Activated T-cell treated with anti-CD3 and anti-CD28 coated beads, Interleukin-2, amount 50 U/mL, for 4 hours (primary cell): ENCODE measurements around the gene MFAP2. TPM values are rescaled to one million over a fixed set of nuclear protein-coding genes. Genes with fewer than 3 reads are reported as not detected.
"Not testable (repeated sequence)": the region's sequence is repeated elsewhere in the genome, so short reads cannot be mapped to it uniquely, and the experiment has no call there.

Experiments
- ATAC-seq, 2 donors: fragments of 200-7000 bp; cut with Tn5 transposase; one replicate each; pipeline ENCODE4 v1.10.0; 2021
- DNase-seq: peaks from one replicate; pipeline ENCODE4 v3.0.0-alpha.2; 2020
- H3K27me3 Mint-ChIP-seq: one replicate; pipeline ENCODE4 v1.8.0; 2021; ENCODE audit warnings: low read depth, mixed read lengths
- H3K36me3 Mint-ChIP-seq: one replicate; pipeline ENCODE4 v1.8.0; 2022; ENCODE audit warnings: mixed read lengths; ENCODE audit not compliant: insufficient read depth
- H3K4me1 Mint-ChIP-seq: one replicate; pipeline ENCODE4 v1.8.0; 2021; ENCODE audit warnings: low read depth, mixed read lengths
- H3K4me3 Mint-ChIP-seq: one replicate; pipeline ENCODE4 v1.8.0; 2021; ENCODE audit warnings: mild to moderate bottlenecking, moderate library complexity, mixed read lengths
- H3K9me3 Mint-ChIP-seq: one replicate; pipeline ENCODE4 v1.8.0; 2021; ENCODE audit warnings: mixed read lengths
- total RNA-seq, 3 donors: library from RNA; stranded (reverse); gene quantifications; one replicate each; pipeline ENCODE4 v1.2.1, GENCODE V29; 2021

The MFAP2 gene
- total RNA-seq, 3 donors from 2014 or later, result 0.26 TPM; not detected in 2

DNA sequence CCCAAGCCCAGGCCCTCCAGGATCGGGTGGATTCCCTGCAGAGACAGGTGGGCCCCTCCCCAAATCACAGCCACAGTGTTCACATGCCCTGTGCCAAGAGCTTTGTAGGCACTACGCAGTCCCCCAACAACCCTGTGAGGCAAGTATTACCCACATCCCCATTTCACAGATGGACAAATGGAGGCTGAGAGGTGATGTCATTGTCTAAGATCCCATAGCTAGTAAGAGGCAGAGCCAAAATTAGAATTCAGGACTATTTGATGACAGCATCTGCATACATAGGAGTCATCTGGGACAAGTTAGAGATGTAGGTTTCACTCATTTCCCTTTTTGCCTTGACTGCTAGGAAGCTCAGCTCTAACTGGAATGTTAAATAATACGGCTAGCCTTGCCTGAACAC lies 12.0 kb downstream of the MFAP2 start:
- Mint-ChIP-seq H3K36me3 (peaks cover 11% of the 10 kb centered on the region), H3K9me3 (no peaks in the 10 kb centered on the region), H3K4me3 (no peak overlapping the region), H3K4me1 (no peaks in the 10 kb centered on the region), H3K27me3 (no peaks in the 10 kb centered on the region)
- DNase-seq (no peak), ATAC-seq (no peak)

DNA sequence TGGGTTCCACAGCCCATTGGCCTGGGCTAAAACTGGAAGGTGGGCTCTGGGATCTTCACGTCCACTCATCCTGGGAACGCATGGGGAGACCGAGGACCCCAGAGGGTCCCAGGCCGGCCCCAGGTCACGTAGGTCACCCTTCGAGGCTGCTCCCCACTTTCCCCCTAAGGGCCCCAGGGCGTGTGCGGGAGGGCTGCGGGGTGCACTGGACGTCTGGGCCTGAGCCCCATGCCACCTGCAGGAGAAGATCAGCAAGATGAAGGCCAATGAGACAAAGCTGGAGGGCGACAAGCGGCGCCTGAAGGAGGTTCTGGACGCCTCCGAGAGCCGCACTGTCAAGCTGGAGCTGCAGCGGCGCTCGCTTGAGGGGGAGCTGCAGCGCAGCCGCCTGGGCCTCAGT lies 12.5 kb downstream of the MFAP2 start:
- Mint-ChIP-seq H3K4me3 (no peak overlapping the region), H3K36me3 (peaks cover 11% of the 10 kb centered on the region), H3K9me3 (no peaks in the 10 kb centered on the region), H3K27me3 (no peaks in the 10 kb centered on the region), H3K4me1 (no peaks in the 10 kb centered on the region)
- ATAC-seq (no peak), DNase-seq (no peak)

DNA sequence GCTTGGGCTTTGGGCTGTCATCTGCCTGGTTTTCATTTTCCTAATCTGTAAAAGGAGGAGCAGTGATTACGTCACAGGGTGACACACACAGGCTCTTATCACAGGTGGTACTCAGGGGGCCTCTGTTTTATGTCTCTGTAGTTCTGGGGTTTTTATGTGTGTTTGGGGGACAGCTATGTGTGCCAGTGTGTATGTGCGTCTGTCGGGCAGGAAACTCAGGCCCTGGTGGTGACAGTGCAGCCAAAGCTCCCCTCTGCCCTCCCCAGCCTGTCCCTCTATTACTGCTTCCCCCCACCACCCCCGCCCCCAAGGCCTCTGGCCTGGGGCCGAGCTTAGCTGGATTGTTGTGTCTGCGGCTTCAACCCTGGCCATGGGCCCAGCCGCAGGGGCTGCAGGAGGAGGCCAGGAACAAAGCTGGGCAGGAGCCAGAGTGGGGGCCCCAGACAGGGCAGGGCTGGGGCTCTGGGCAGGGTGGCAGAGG lies 13.3 kb downstream of the MFAP2 start:
- H3K4me3 Mint-ChIP-seq, result no peak overlapping the region
- peaks cover 11% of the 10 kb centered on the region for H3K36me3 Mint-ChIP-seq
- H3K9me3 Mint-ChIP-seq, result no peaks in the 10 kb centered on the region
- no peak for ATAC-seq
- no peaks in the 10 kb centered on the region for H3K27me3 Mint-ChIP-seq
- no peaks in the 10 kb centered on the region for H3K4me1 Mint-ChIP-seq
- DNase-seq, result no peak

DNA sequence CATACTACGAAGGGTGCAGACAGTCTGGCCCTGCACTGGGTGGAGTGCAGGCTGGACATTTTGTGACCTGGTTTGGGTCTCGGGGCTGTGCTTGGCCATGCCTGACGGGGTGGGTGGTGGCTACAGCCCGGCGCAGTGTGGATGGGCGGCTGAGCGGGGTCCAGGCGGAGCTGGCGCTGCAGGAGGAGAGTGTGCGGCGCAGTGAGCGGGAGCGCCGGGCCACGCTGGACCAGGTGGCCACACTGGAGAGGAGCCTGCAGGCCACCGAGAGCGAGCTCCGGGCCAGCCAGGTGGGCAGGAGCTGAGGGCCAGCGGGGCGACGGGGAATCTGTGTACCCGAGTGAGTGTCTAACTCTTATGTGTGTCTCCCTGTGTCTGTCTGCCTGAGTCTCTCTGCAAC lies 14.1 kb downstream of the MFAP2 start:
- ATAC-seq (no peak), DNase-seq (no peak)
- H3K27me3 Mint-ChIP-seq, result no peaks in the 10 kb centered on the region
- no peaks in the 10 kb centered on the region for H3K9me3 Mint-ChIP-seq
- H3K36me3 Mint-ChIP-seq, result peaks cover 11% of the 10 kb centered on the region
- H3K4me3 Mint-ChIP-seq, result no peak overlapping the region
- H3K4me1 Mint-ChIP-seq, result peaks cover 6% of the 10 kb centered on the region

DNA sequence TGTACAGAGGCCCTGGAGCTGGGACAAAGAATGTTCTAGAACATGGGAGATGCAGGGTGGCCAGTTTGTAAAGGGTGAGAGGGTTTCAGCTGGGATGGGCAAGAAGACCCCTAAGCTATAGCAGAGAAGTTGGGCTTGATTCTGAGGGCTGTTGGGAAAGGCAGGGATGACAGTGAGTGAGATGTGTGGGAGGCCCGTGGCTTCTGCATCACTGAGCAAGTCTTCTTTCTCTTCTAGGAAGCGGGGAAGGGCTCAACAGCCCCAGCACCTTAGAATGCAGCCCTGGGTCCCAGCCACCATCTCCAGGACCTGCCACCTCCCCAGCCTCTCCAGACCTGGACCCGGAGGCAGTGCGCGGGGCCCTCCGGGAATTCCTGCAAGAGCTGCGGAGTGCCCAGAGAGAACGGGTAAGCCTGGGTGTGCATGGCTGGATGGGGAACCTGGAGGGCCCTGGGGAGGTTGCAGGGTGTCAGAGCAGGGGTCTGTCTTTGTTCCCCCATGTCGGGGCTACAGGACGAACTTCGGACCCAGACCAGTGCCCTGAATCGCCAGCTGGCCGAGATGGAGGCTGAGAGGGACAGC lies 14.8 kb downstream of the MFAP2 start:
- ATAC-seq (no peak), DNase-seq (no peak)
- peaks cover 11% of the 10 kb centered on the region for H3K36me3 Mint-ChIP-seq
- H3K4me3 Mint-ChIP-seq, result no peak overlapping the region
- no peaks in the 10 kb centered on the region for H3K9me3 Mint-ChIP-seq
- peaks cover 9% of the 10 kb centered on the region for H3K4me1 Mint-ChIP-seq
- H3K27me3 Mint-ChIP-seq, result no peaks in the 10 kb centered on the region

DNA sequence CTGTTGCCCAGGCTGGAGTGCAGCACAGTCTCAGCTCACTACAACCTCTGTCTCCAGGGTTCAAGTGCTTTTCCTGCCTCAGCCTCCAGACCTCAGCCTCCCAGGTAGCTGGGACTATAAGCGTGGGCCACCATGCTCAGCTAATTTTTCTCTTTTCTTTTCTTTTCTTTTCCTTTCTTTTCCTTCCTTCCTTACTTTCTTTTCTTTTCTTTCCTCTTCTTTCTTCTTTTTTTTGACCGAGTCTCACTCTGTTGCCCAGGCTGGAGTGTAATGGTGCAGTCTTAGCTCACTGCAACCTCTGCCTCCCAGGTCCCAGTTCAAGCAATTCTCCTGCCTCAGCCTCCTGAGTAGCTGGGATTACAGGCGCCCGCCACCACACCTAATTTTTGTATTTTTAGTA lies 16.3 kb downstream of the MFAP2 start:
- H3K9me3 Mint-ChIP-seq, H3K36me3 Mint-ChIP-seq, H3K27me3 Mint-ChIP-seq, ATAC-seq, DNase-seq, H3K4me3 Mint-ChIP-seq: not testable (repeated sequence)
- H3K4me1 Mint-ChIP-seq, result peaks cover 14% of the 10 kb centered on the region

DNA sequence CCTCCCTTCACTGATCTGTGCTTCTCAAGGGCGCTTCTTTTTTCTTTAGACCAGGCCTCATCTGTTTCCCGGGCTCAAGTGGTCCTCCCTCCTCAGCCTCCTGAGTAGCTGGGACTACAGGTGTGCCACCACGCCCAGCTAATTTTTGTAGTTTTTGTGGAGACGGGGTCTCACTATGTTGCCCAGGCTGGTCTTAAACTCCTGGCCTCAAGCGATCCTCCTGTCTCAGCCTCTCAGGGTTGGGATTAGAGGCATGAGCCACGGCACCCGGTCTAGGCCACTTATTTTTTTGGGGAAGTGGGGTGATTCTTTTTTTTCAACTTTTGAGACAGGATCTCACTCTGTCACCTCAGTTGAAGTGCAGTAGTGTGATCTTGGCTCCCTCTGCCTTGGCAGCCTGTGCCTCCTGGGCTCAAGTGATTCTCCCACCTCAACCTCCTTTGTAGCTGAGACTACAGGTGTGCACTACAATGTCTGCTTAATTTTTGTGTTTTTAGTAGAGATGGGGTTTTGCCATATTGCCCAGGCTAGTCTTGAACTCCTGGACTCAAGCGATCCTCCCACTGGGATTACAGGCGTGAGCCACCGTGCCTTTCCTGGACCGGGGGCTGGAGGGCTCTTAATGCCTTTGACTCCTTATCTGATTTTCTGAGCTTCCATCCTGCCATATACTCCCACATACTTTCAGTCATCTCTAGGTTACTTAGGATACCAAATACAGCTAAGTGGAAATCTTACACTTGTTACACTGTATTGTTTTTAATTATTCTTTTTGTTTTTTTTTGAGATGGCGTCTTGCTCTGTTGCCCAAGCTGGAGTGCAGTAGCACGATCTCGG lies 18.9 kb downstream of the MFAP2 start:
- Mint-ChIP-seq H3K9me3 (no peaks in the 10 kb centered on the region), H3K4me3 (peak overlapping the region; percentile 74), H3K27me3 (no peaks in the 10 kb centered on the region), H3K36me3 (peaks cover 9% of the 10 kb centered on the region), H3K4me1 (peaks cover 14% of the 10 kb centered on the region)
- DNase-seq (no peak), ATAC-seq (no peak)

DNA sequence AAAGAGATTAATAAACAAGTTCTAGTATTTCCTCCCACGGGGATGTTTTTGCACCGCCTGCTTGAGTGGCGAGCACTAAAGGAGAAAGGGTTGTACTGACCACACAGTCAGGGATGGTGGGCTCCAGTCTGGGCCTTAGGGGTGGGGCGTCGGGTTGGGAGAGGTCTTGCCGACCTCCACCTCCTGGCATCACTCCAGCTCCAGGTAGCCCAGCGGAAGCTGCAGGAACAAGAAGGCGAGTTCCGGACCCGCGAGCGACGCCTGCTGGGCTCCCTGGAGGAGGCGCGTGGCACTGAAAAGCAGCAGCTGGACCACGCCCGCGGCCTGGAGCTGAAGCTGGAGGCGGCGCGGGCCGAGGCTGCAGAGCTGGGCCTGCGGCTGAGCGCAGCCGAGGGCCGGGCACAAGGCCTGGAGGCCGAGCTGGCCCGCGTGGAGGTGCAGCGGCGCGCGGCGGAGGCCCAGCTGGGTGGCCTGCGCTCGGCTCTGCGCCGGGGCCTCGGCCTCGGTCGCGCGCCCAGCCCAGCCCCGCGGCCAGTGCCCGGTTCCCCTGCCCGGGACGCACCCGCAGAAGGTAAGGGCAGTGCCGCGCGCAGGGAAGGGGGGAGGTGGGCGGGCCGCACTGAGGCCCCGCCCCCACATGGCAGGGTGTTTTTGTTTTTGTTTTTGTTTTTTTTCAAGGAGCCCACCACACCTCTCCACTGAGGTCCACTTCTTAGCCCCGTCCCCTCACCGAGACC lies 19.7 kb downstream of the MFAP2 start:
- ATAC-seq, result peak; percentile 91 to 93

DNA sequence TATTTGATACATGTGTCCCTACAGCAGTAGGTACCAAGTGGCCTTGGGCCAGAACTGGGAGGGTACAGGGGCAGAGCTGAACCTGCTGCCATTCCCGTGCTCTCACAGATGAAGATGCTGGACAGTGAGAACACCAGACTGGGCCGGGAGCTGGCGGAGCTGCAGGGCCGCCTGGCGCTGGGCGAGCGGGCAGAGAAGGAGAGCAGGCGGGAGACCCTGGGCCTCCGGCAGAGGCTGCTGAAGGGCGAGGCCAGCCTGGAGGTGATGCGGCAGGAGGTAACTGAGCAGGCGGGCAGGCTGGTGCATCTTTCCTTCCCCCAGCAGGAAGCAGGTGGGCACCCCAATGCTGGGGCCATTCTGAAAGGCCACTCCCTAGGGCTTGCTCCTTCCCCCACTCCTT lies 21.9 kb downstream of the MFAP2 start:
- Mint-ChIP-seq H3K4me1 (peaks cover 14% of the 10 kb centered on the region), H3K4me3 (no peak overlapping the region), H3K9me3 (no peaks in the 10 kb centered on the region), H3K27me3 (no peaks in the 10 kb centered on the region), H3K36me3 (no peaks in the 10 kb centered on the region)
- ATAC-seq (no peak), DNase-seq (no peak)

More for the DNA sequence above, 19.7 kb downstream of the MFAP2 start:
- Mint-ChIP-seq H3K4me1 (peaks cover 14% of the 10 kb centered on the region), H3K36me3 (peaks cover 7% of the 10 kb centered on the region), H3K27me3 (no peaks in the 10 kb centered on the region), H3K4me3 (peak overlapping the region; percentile 80), H3K9me3 (no peaks in the 10 kb centered on the region)
- peak; percentile 73 for DNase-seq

DNA sequence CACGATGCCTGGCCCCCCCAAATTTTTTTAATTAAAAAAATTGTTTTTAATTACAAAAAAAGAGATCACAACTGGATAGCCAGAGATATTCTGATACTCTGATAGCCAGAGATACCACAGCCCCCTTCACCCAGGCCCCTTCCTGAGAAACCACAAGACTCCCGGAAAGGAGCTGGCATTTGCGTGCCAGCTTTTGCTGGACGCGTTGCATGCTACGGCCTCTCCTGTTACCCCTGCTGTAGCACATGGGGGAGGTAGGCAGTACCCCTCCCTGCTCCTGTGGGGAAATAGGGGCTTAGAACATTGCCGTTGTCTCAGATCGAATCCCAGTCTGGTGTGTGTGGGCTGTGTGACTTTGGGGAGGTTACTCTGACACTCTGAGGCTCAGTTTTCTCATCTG lies 22.7 kb downstream of the MFAP2 start:
- H3K4me1 Mint-ChIP-seq, result peaks cover 14% of the 10 kb centered on the region
- no peaks in the 10 kb centered on the region for H3K36me3 Mint-ChIP-seq
- no peak for ATAC-seq
- H3K4me3 Mint-ChIP-seq, result no peak overlapping the region
- DNase-seq, result no peak
- H3K27me3 Mint-ChIP-seq, result no peaks in the 10 kb centered on the region
- no peaks in the 10 kb centered on the region for H3K9me3 Mint-ChIP-seq

DNA sequence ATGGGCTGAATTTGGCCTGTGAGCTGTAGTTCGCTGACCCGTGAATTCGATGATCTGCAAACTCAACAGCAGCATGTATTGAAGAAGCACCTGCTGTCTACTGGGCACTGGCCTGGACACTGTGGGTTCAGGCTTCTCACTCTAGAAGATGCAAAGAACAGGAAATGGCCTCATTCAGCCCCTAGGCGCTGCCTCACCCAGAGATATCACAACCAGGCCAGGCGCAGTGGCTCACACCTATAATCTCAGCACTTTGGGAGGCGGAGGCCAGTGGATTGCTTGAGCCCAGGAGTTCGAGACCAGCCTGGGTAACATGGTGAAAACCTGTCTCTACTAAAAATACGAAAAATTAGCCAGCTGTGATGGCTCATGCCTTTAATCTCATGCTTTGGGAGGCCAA lies 23.6 kb downstream of the MFAP2 start:
- DNase-seq, result no peak
- no peak overlapping the region for H3K4me3 Mint-ChIP-seq
- no peak for ATAC-seq
- H3K9me3 Mint-ChIP-seq, result no peaks in the 10 kb centered on the region
- no peaks in the 10 kb centered on the region for H3K27me3 Mint-ChIP-seq
- H3K36me3 Mint-ChIP-seq, result no peaks in the 10 kb centered on the region
- peaks cover 13% of the 10 kb centered on the region for H3K4me1 Mint-ChIP-seq

DNA sequence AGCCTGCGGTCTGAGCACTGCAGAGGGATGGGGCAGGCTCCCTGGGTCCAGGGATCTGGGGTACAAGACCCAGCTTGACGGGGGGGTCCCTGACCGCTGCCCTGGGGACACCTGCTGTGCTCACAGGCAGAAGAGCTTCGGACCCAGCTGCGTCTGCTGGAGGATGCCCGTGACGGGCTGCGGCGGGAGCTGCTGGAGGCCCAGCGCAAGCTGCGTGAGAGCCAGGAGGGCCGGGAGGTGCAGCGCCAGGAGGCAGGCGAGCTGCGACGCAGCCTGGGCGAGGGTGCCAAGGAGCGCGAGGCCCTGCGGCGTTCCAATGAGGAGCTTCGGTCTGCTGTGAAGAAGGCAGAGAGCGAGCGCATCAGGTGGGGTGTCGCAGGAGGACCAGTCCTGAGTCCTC lies 25.2 kb downstream of the MFAP2 start:
- Mint-ChIP-seq H3K4me1 (peaks cover 1% of the 10 kb centered on the region), H3K27me3 (no peaks in the 10 kb centered on the region), H3K9me3 (no peaks in the 10 kb centered on the region), H3K4me3 (no peak overlapping the region), H3K36me3 (no peaks in the 10 kb centered on the region)
- ATAC-seq (no peak), DNase-seq (no peak)

DNA sequence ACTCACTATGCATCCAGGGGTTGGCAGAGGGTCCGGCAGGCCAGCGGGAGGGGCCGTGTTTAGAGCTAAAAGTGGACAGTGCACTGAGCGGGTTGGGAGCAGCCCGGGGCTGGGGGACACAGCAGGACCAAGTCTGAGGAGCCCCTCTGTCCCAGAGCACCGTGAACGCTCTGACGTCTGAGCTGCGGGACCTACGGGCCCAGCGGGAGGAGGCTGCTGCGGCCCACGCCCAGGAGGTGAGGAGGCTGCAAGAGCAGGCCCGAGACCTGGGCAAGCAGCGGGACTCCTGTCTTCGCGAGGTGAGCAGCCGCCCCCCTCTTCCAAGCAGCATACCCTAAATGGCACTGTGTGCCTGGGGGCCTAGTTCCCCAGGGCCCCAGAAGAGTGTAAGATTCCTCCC lies 25.8 kb downstream of the MFAP2 start:
- ATAC-seq (no peak), DNase-seq (no peak)
- Mint-ChIP-seq H3K36me3 (no peaks in the 10 kb centered on the region), H3K4me1 (no peaks in the 10 kb centered on the region), H3K9me3 (no peaks in the 10 kb centered on the region), H3K4me3 (no peak overlapping the region), H3K27me3 (no peaks in the 10 kb centered on the region)

DNA sequence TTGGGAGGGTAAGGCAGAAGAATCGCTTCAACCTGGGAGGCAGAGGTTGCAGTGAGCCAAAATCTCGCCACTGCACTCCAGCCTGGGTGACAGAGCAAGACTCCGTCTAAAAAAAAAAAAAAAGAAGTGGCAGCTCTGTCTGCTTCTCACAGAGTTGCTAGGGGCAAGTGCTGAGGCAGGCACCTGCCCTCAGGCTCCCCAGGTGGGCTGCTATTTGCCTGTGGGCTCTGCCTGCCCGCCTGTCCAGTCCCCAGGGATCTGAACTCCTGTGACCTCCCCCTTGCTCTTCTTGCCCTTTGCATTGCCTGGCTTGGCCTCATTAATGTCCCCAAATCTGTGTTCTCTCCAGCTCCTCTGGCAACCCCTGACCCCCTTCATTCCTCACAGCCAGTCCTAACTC lies 28.0 kb downstream of the MFAP2 start:
- not testable (repeated sequence) for DNase-seq, H3K4me1 Mint-ChIP-seq, ATAC-seq, H3K9me3 Mint-ChIP-seq, H3K36me3 Mint-ChIP-seq, H3K4me3 Mint-ChIP-seq, H3K27me3 Mint-ChIP-seq
